Left lung (tissue), 10 donors: ENCODE measurements around the gene RASL10A. TPM values are rescaled to one million over a fixed set of nuclear protein-coding genes. Genes with fewer than 3 reads are reported as not detected.

Source experiments
- ATAC-seq: fragments of 200-7000 bp; cut with Tn5 transposase; one replicate; pipeline ENCODE4 v1.9.1; 2020; ENCODE audit warnings: moderate library complexity
- DNase-seq, 4 donors: peaks; one replicate each; pipeline ENCODE4 v3.0.0-alpha.2; 2013 to 2020
- H3K27ac ChIP-seq, 2 donors: fragments of 200-600 bp; sonication (generic) in 1 of 2; one replicate each; pipeline versions ENCODE4 v1.5.0 to v1.8.0; 2020 to 2021
- H3K27me3 ChIP-seq, 2 donors: fragments of 200-600 bp; sonication (generic) in 1 of 2; one replicate each; pipeline versions ENCODE4 v1.5.0 to v1.8.0; 2020 to 2021
- H3K36me3 ChIP-seq, 2 donors: fragments of 200-600 bp; sonication (generic) in 1 of 2; one replicate each; pipeline versions ENCODE4 v1.5.0 to v1.8.0; 2020 to 2021
- H3K4me1 ChIP-seq, 2 donors: fragments of 200-600 bp; one replicate each; pipeline ENCODE4 v1.8.0; 2021
- H3K4me3 ChIP-seq, 2 donors: fragments of 200-600 bp; sonication (generic) in 1 of 2; one replicate each; pipeline versions ENCODE4 v1.5.0 to v1.8.0; 2020 to 2021; ENCODE audit warnings: mild to moderate bottlenecking in 1 of 2
- H3K9me3 ChIP-seq, 2 donors: fragments of 200-600 bp; sonication (generic) in 1 of 2; one replicate each; pipeline versions ENCODE4 v1.5.0 to v1.8.0; 2020 to 2021
- intact Hi-C, 2 donors: fragments of 100-400 bp; cut with DNase I; formaldehyde crosslinking; loops; one replicate each; pipeline versions ENCODE4 v1.11.2 to v1.14.2; 2022
- polyA plus RNA-seq, 6 donors: library from polyadenylated mRNA; unstranded; fragments of 120-200 nt; gene quantifications; one replicate each; pipeline ENCODE4 v1.2.1, GENCODE V29; 2013; ENCODE audit not compliant: insufficient read length in 6 of 6
- total RNA-seq, 2 donors: library from RNA; stranded (reverse); fragmentation: NEBNext Ultra II Directional; extraction: Animal tissue kit (Norgen Biotek cat#: 25700); gene quantifications; one replicate each; pipeline ENCODE4 v1.2.1, GENCODE V29; 2021
- TF ChIP-seq, protein P1 (sequence below), 2 donors: fragments of 200-600 bp; sonication (generic) in 1 of 2; IDR thresholded peaks; one replicate each; pipeline versions ENCODE4 v1.5.0 to v1.8.0; 2021; ENCODE audit warnings: antibody characterized with exemption in 2 of 2
- donor health status: DM: no; HTN: yes; CAD: no.
- donor health status: DM: no; HTN: no; CAD: no.

Gene RASL10A
- total and polyA plus RNA-seq, 8 donors, result 0.21 to 1.8 (median 0.52) TPM; not detected in 1

DNA sequence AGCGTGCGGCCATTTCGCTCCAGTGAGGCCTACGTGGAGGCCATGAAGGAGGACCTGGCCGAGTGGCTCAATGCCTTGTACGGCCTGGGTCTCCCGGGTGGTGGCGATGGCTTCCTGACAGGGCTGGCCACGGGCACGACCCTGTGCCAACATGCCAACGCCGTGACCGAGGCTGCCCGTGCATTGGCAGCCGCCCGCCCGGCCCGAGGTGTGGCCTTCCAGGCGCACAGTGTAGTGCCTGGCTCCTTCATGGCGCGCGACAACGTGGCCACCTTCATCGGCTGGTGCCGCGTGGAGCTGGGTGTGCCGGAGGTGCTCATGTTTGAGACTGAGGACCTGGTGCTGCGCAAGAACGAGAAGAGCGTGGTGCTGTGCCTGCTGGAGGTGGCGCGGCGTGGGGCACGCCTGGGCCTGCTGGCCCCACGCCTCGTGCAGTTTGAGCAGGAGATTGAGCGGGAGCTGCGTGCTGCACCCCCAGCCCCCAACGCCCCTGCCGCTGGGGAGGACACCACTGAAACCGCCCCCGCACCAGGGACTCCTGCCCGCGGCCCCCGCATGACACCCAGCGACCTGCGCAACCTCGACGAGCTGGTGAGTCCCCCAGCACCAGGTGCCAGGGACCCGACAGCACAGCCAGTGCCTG, 7.2 kb downstream of the RASL10A start:
- Histone ChIP-seq H3K36me3 (peaks cover 0 to 11% of the 10 kb centered on the region in 2 donors), H3K27me3 (peaks cover 2 to 41% of the 10 kb centered on the region in 2 donors), H3K9me3 (no peaks in the 10 kb centered on the region), H3K27ac (peak overlapping the region; percentile 83 to 86), H3K4me1 (peaks cover 42 to 74% of the 10 kb centered on the region in 2 donors), H3K4me3 (peak overlapping the region; percentile 74 to 92)
- intact Hi-C loops, result no loop called here
- TF ChIP-seq, protein P1, sequence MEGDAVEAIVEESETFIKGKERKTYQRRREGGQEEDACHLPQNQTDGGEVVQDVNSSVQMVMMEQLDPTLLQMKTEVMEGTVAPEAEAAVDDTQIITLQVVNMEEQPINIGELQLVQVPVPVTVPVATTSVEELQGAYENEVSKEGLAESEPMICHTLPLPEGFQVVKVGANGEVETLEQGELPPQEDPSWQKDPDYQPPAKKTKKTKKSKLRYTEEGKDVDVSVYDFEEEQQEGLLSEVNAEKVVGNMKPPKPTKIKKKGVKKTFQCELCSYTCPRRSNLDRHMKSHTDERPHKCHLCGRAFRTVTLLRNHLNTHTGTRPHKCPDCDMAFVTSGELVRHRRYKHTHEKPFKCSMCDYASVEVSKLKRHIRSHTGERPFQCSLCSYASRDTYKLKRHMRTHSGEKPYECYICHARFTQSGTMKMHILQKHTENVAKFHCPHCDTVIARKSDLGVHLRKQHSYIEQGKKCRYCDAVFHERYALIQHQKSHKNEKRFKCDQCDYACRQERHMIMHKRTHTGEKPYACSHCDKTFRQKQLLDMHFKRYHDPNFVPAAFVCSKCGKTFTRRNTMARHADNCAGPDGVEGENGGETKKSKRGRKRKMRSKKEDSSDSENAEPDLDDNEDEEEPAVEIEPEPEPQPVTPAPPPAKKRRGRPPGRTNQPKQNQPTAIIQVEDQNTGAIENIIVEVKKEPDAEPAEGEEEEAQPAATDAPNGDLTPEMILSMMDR (IDR thresholded peaks at IDR 0.05), result no peak
- DNase-seq, result peak in 1 of 4 donors; percentile 76
- ATAC-seq, result no peak

DNA sequence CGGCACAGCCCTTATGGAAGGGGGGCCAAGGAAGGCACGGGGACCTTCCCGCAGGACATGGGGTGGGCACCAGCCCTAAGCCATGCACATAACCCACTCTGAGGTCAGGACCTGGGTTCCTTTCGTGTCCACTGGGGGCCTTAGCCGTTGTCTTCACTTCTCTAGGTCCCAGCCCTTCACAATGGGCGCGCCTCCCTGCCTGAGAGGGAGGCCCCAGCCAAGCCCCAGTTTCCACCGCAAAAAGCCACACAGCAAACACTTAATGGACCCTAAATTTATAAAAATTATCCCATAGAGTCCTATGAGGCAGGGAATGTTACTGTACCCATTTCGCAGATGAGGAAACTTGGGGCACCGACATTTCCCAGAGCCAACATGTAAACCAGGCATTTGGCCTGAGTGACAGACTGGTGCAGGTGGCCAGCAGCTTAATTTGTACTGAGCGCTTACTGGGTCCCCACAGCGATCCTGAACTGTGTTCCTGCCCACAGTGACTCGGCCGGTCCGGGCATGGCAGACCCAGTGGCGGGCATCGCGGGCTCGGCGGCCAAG, 7.8 kb downstream of the RASL10A start:
- H3K4me1 ChIP-seq, result peaks cover 45 to 73% of the 10 kb centered on the region in 2 donors
- intact Hi-C loops, result no loop called here
- H3K9me3 ChIP-seq, result no peaks in the 10 kb centered on the region
- TF ChIP-seq, protein P1 (IDR thresholded peaks at IDR 0.05), result no peak
- peak overlapping the region; percentile 83 to 86 for H3K27ac ChIP-seq
- ATAC-seq (no peak), DNase-seq (no peak)
- peak overlapping the region; percentile 74 to 92 for H3K4me3 ChIP-seq
- peaks cover 0 to 35% of the 10 kb centered on the region in 2 donors for H3K27me3 ChIP-seq
- H3K36me3 ChIP-seq, result peaks cover 0 to 11% of the 10 kb centered on the region in 2 donors

DNA sequence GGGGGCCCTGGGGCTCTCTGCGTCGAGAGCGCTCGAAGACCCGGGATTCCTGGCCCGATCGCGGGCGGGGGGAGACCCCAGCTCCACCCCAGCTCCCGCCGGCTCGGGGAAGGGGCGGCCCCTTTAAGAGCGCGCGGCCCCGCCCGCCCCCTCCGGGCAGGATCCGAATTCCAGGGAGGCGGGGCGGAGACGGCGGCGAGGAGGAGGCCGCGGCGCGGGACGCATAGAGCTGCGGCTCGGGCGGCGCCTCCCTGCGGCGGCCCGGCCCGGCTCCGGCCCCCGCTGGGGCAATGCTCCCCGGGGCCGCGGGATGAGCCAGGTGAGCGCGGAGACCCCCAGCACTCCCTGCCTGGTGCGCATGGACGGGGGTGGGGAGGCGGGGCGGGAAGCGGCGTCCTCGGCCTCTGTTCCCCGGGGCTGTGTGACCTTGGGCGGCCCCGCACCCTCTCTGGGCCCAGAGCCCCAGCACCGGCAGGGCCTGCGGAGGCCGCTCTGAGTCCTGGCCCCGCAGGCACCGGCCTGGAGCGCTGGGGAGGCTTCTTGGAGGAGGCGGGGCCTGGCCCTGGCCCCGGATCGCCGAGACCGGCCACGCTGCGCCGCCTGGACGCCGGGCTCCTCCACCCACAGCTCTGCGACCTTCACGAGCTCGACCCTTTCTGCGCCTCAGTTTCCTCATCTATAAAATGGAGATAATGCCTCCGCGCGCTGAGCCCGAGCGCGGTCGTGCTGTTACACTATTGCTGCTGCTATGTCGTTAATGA, 8.5 kb downstream of the RASL10A start:
- peak overlapping the region; percentile 83 to 86 for H3K27ac ChIP-seq
- ATAC-seq, result peak; percentile 77
- intact Hi-C loops, result no loop called here

DNA sequence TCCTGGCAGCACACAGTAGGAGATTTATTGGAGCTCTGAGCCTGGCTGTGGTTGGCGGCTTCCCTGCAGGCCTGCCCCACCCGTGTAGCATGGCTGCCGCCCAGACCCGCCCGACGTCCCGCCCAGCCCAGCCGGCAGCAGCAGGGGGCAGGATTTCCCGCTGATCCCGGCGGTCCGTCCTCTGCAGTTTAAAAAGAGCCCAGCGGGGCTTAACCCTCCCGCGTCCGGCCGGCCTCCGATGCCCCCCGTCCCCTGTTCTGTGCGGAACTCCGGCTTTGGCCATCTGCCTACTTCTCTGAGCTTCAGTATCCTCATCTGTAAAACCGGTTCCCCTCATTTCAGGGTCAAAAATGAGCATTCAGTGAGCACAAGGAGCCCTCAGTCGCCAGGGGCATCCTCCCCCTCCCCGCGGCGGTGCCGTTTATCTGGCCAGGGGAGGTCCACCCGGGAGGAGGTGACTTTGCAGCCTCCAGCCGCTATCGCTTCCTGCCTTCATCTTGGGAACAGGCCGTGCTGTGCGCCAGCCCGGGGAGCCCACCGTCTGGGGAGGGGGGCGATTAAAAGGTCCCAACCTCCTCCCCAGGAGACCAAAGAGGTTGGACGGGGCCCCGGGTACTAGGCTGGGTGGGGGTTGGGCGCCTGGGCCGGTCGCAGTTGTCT, 9.2 kb downstream of the RASL10A start, which contains the start of gene GAS2L1:
GAS2L1 (plus strand) TSS at position 476 of the 660 bp plus-strand sequence. CDS start 1,456 bp downstream, outside the sequence.
- H3K9me3 ChIP-seq, result no peaks in the 10 kb centered on the region

More for the DNA sequence above, 8.5 kb downstream of the RASL10A start:
- peaks cover 0 to 6% of the 10 kb centered on the region in 2 donors for H3K36me3 ChIP-seq
- H3K9me3 ChIP-seq, result no peaks in the 10 kb centered on the region
- TF ChIP-seq, protein P1 (IDR thresholded peaks at IDR 0.05), result no peak
- H3K4me3 ChIP-seq, result peak overlapping the region; percentile 74 to 92
- H3K27me3 ChIP-seq, result peaks cover 0 to 32% of the 10 kb centered on the region in 2 donors
- H3K4me1 ChIP-seq, result peaks cover 46 to 73% of the 10 kb centered on the region in 2 donors
- DNase-seq, result peak; percentile 74 to 93 (median 83)

More for the DNA sequence above, 9.2 kb downstream of the RASL10A start, which contains the start of gene GAS2L1:
- ATAC-seq (peak; percentile 80), DNase-seq (peak; percentile 78 to 93 (median 88))
- TF ChIP-seq, protein P1 (IDR thresholded peaks at IDR 0.05), result peak; percentile 57 to 64
- Histone ChIP-seq H3K4me1 (peaks cover 41 to 66% of the 10 kb centered on the region in 2 donors), H3K27ac (peak within 1 kb of the TSS; percentile 83 to 86), H3K36me3 (peaks cover 0 to 9% of the 10 kb centered on the region in 2 donors), H3K27me3 (peaks cover 0 to 32% of the 10 kb centered on the region in 2 donors), H3K4me3 (peak within 1 kb of the TSS; percentile 74 to 92)
- intact Hi-C loops, result no loop called here
